GM15510 (cell line): ENCODE results near the gene OPA1.

Experiments
- POLR2A ChIP-seq: IDR thresholded peaks from 3 replicates; pipeline ENCODE4 v1.6.1; 2011; ENCODE audit warnings: borderline replicate concordance; ENCODE audit not compliant: insufficient read length; ENCODE audit errors: extremely low read depth

The OPA1 gene

GRCh38 chr3:193711523-193711963 lies 118.5 kb downstream of the OPA1 start:
- no peak for TF ChIP-seq POLR2A

- no peak for TF ChIP-seq POLR2A
Observed at GRCh38 chr3:193711964-193712598, 119.1 kb downstream of the OPA1 start.

GRCh38 chr3:193712938-193713337 lies 119.9 kb downstream of the OPA1 start:
- no peak for TF ChIP-seq POLR2A

GRCh38 chr3:193714523-193715137 lies 121.6 kb downstream of the OPA1 start:
- no peak for TF ChIP-seq POLR2A

- TF ChIP-seq POLR2A = no peak
Observed at GRCh38 chr3:193716150-193716549, 123.1 kb downstream of the OPA1 start.

- no peak for TF ChIP-seq POLR2A
Observed at GRCh38 chr3:193719735-193720134, 126.7 kb downstream of the OPA1 start.

GRCh38 chr3:193720169-193720568 lies 127.2 kb downstream of the OPA1 start:
- no peak for TF ChIP-seq POLR2A

GRCh38 chr3:193722566-193722965 lies 129.6 kb downstream of the OPA1 start:
- no peak for TF ChIP-seq POLR2A

GRCh38 chr3:193727089-193727488 lies 134.1 kb downstream of the OPA1 start:
- no peak for TF ChIP-seq POLR2A

GRCh38 chr3:193728429-193729087 lies 135.6 kb downstream of the OPA1 start:
- TF ChIP-seq POLR2A = no peak

- TF ChIP-seq POLR2A = no peak
Observed at GRCh38 chr3:193729088-193729465, 136.1 kb downstream of the OPA1 start.

- TF ChIP-seq POLR2A = no peak
Observed at GRCh38 chr3:193729601-193730000, 136.6 kb downstream of the OPA1 start.

- TF ChIP-seq POLR2A = no peak
Observed at GRCh38 chr3:193730511-193730910, 137.5 kb downstream of the OPA1 start.

- no peak for TF ChIP-seq POLR2A
Observed at GRCh38 chr3:193730976-193731375, 138.0 kb downstream of the OPA1 start.

- TF ChIP-seq POLR2A = no peak
Observed at GRCh38 chr3:193731656-193732055, 138.6 kb downstream of the OPA1 start.

- TF ChIP-seq POLR2A = no peak
Observed at GRCh38 chr3:193732391-193732790, 139.4 kb downstream of the OPA1 start.
